ENCODE results near the gene SRSF9.
"Not testable (repeated sequence)": the region's sequence is repeated elsewhere in the genome, so short reads cannot be mapped to it uniquely, and the experiment has no call there.

Gene SRSF9

GRCh38 chr12:120447992-120448391, 21.6 kb downstream of the SRSF9 start:
- no peak for TF ChIP-seq CTCF (conservative IDR thresholded peaks at IDR 0.05; ENCODE audit: low read depth, low read length)
- DNase-seq (ENCODE audit: low read depth) = no peak
- H3K4me3 ChIP-seq (ENCODE audit: low read depth, low read length) = no peak overlapping the region

GRCh38 chr12:120446844-120447178, 22.7 kb downstream of the SRSF9 start:
- peak overlapping the region; percentile 98 for H3K4me3 ChIP-seq (ENCODE audit: low read depth, low read length)
- not testable (repeated sequence) for DNase-seq (ENCODE audit: low read depth)

GRCh38 chr12:120445911-120446843, 23.4 kb downstream of the SRSF9 start, which contains the start of the genes GATC and TRIAP1:
Gene GATC (plus strand): TSS chr12:120446444. CDS start chr12:120446481, 37 bp downstream.
Gene TRIAP1 (minus strand): TSS chr12:120446384. CDS start chr12:120446372, 12 bp downstream.
- DNase-seq (ENCODE audit: low read depth) = peak; percentile 65
- TF ChIP-seq CTCF (conservative IDR thresholded peaks at IDR 0.05; ENCODE audit: low read depth, low read length) = no peak
- peak within 1 kb of the TSS; percentile 98 for H3K4me3 ChIP-seq (ENCODE audit: low read depth, low read length)

GRCh38 chr12:120444676-120445075, 24.9 kb downstream of the SRSF9 start:
- DNase-seq (ENCODE audit: low read depth) = no peak
- no peak overlapping the region for H3K4me3 ChIP-seq (ENCODE audit: low read depth, low read length)
- no peak for TF ChIP-seq CTCF (conservative IDR thresholded peaks at IDR 0.05; ENCODE audit: low read depth, low read length)

GRCh38 chr12:120439646-120440247, 29.8 kb downstream of the SRSF9 start:
- DNase-seq (ENCODE audit: low read depth) = peak; percentile 69

GRCh38 chr12:120438495-120439198, 30.9 kb downstream of the SRSF9 start:
- no peak for TF ChIP-seq CTCF (conservative IDR thresholded peaks at IDR 0.05; ENCODE audit: low read depth, low read length)

More at GRCh38 chr12:120439646-120440247, 29.8 kb downstream of the SRSF9 start:
- H3K4me3 ChIP-seq (ENCODE audit: low read depth, low read length) = no peak overlapping the region
- TF ChIP-seq CTCF (conservative IDR thresholded peaks at IDR 0.05; ENCODE audit: low read depth, low read length) = peak; percentile 71

More at GRCh38 chr12:120438495-120439198, 30.9 kb downstream of the SRSF9 start:
- no peak for DNase-seq (ENCODE audit: low read depth)
- peak overlapping the region; percentile 83 for H3K4me3 ChIP-seq (ENCODE audit: low read depth, low read length)

Data from choroid plexus epithelial cell (primary cell).